Suprapubic skin (tissue), 4 donors: ENCODE results near the gene SLC28A1.

Experiments used
- EP300 ChIP-seq: sonication (generic); formaldehyde crosslinking; IDR thresholded peaks from one replicate; pipeline ENCODE4 v1.6.1; 2017; ENCODE audit warnings: antibody characterized with exemption
- POLR2A ChIP-seq, 2 donors: fragments of 450-650 bp; IDR thresholded peaks; one replicate each; pipeline ENCODE4 v1.6.1; 2017; ENCODE audit warnings: antibody characterized with exemption in 2 of 2, mild to moderate bottlenecking in 2 of 2, moderate library complexity in 2 of 2
- POLR2AphosphoS5 ChIP-seq, 3 donors: sonication (generic); formaldehyde crosslinking; IDR thresholded peaks; one replicate each; pipeline ENCODE4 v1.6.1; 2017; ENCODE audit warnings: antibody characterized with exemption in 3 of 3
- TF ChIP-seq, protein P1 (sequence below), 2 donors: fragments of 200-600 bp in 1 of 2; fragments of 450-650 bp in 1 of 2; sonication (generic) in 1 of 2; IDR thresholded peaks; one replicate each; pipeline ENCODE4 v1.5.1; 2016 to 2019; ENCODE audit warnings: antibody characterized with exemption in 2 of 2, mild to moderate bottlenecking in 1 of 2, moderate library complexity in 1 of 2

DNA sequence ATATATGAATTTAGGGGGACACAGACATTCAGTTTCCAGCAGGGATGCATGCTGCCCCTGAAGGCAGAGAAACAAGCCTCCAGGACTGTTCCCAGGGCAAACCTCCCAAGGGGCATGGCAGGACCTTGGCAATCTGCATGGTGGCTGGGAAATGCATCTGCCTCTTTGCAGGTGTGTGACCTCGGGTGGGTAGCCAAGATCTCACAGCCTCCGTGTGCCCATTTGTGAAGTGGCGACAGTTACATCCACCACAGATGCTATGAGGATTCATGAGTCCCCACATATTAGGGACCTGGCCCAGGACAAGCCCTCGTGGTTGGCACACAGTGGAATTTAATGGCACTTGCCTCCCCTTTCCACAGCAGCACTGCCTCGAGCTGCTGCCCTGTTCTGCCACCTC lies 29.9 kb downstream of the SLC28A1 start:
- TF ChIP-seq, protein P1, sequence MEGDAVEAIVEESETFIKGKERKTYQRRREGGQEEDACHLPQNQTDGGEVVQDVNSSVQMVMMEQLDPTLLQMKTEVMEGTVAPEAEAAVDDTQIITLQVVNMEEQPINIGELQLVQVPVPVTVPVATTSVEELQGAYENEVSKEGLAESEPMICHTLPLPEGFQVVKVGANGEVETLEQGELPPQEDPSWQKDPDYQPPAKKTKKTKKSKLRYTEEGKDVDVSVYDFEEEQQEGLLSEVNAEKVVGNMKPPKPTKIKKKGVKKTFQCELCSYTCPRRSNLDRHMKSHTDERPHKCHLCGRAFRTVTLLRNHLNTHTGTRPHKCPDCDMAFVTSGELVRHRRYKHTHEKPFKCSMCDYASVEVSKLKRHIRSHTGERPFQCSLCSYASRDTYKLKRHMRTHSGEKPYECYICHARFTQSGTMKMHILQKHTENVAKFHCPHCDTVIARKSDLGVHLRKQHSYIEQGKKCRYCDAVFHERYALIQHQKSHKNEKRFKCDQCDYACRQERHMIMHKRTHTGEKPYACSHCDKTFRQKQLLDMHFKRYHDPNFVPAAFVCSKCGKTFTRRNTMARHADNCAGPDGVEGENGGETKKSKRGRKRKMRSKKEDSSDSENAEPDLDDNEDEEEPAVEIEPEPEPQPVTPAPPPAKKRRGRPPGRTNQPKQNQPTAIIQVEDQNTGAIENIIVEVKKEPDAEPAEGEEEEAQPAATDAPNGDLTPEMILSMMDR (IDR thresholded peaks at IDR 0.05), result no peak
- TF ChIP-seq EP300 (no peak), POLR2AphosphoS5 (IDR thresholded peaks at IDR 0.05) (no peak), POLR2A (IDR thresholded peaks at IDR 0.05) (no peak)
